HPDE6-E6E7 (cell line): Measurements from ENCODE around the gene RABEP2.
"Not testable (repeated sequence)": the region's sequence is repeated elsewhere in the genome, so short reads cannot be mapped to it uniquely, and the experiment has no call there.

Experiments used
- DNase-seq: peaks from one replicate; pipeline ENCODE4 v3.0.0; 2011; ENCODE audit warnings: missing footprints; ENCODE audit errors: extremely low spot score

The RABEP2 gene

GRCh38 chr16:28924762-28925385 lies at the start of gene RABEP2:
RABEP2 (minus strand) TSS chr16:28925238; CDS start chr16:28925163, 75 bp downstream.
- peak; percentile 97 for DNase-seq

- peak; percentile 99 for DNase-seq
These were observed 49.6 kb upstream of the RABEP2 start, which contains the start of gene SPNS1 for GRCh38 chr16:28974437-28975157. SPNS1 (plus strand) TSS chr16:28974778; CDS start chr16:28975152, 374 bp downstream.

DNA sequence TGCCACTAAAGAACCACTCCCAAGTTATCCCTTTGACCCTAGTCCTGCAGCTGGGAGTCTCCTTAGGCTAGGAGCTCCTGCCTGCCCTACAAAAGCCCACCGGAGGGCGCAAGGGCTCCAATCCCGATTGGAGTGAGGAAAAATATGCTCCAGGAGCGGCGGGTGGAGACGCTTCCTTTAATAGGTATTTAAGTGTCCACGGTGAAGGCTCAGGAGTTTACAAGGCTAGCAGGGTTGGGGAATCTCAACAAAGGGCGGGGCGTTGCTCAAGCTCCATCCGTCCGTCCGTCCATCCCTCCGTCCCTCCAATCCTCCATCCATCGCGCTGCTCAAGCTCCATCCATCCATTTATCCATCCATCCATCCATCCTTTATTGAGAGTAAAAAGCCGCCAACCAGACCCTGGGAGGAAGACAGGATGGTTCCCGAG lies 49.0 kb upstream of the RABEP2 start:
- peak; percentile 53 for DNase-seq

GRCh38 chr16:28969696-28970095 lies 44.7 kb upstream of the RABEP2 start:
- not testable (repeated sequence) for DNase-seq

- DNase-seq = no peak
These were observed 42.1 kb upstream of the RABEP2 start for GRCh38 chr16:28967156-28967555.

DNA sequence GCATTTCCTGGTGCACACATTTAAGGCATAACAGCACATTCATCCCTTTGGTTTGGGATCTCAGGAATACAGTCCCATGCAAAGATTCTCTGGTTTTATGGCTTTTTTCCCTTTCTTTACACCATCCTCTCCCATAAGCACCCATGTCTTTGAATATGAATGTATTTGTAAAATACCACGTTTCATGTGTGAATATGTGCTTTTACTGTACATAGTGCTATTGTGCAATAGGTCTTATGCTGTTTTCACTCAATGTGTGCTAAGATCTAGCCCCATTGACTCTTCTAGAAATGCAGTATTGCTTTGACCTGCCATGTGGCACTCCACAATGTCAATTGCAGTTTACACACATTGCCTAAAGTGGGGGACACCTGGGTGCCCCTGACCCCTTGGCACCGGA lies 39.5 kb upstream of the RABEP2 start:
- DNase-seq = no peak

DNA sequence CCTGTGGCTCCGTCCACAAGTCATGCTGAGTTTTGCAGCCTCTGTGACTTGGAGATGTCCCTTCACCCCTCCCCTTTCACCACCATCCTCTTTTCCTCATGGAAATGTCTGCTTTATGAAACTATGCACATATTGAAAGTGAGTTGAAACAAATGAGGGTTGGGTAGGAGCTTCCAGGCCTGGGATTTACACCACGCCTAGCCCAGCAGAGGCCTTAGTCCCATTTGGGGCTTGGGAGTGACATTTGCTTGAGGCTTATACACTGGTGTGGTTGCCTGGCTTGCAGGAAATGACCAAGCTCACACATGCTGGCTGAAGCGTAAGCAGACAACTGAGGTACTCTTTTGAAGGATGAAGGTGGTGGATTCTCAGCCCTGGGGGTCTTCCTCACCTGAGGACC lies 39.0 kb upstream of the RABEP2 start:
- DNase-seq = no peak

DNA sequence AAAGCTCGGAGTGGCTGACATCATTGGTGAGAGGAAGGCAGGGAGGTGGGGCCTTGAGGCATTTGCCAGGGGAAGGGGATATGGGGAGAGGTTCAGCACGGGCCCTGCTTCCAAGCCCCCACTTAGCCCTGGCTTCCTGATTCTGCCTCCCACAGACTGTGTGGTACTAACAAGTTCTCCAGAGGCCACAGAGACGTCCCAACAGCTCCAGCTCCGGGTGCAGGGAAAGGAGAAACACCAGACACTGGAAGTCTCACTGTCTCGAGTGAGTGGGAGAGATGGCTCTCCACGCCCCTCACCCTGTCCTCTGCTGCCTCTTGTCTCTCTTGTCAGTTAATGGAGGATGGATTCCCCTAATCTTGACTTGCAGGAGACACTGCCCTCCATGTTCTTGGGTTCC lies 33.8 kb upstream of the RABEP2 start:
- no peak for DNase-seq

GRCh38 chr16:28958216-28958615 lies 33.2 kb upstream of the RABEP2 start:
- no peak for DNase-seq

- peak; percentile 40 for DNase-seq
These were observed 26.4 kb upstream of the RABEP2 start for GRCh38 chr16:28951410-28951943.

DNA sequence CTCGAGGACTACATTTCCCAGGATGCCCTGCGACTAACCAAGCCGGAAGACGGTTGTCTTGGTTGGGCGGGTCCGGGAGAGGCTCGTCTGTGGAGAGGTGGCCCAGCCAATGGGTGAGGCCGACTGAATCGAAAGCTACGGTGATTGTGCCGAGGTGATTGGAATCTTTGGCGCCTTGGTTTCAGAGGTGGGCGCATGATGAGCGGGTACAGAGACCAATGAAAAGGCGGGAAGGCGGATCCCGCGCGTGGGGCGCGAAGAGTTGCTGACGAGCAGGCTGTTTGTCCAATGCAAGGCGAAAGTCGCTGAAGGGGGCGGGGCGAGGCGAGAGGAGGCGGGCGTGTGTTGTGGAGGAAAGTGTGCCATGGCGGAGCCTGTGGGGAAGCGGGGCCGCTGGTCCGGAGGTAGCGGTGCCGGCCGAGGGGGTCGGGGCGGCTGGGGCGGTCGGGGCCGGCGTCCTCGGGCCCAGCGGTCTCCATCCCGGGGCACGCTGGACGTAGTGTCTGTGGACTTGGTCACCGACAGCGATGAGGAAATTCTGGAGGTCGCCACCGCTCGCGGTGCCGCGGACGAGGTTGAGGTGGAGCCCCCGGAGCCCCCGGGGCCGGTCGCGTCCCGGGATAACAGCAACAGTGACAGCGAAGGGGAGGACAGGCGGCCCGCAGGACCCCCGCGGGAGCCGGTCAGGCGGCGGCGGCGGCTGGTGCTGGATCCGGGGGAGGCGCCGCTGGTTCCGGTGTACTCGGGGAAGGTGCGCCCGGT lies 25.8 kb upstream of the RABEP2 start, which contains the start of gene NFATC2IP:
TSS of gene NFATC2IP (plus strand) at position 290 of the 762 bp plus-strand sequence. CDS start at position 365, 75 bp downstream.
- peak; percentile 99 for DNase-seq

- no peak for DNase-seq
These were observed 21.6 kb upstream of the RABEP2 start for GRCh38 chr16:28946681-28947080.

GRCh38 chr16:28943281-28943680 lies 18.2 kb upstream of the RABEP2 start:
- DNase-seq = no peak

- DNase-seq = not testable (repeated sequence)
These were observed 14.8 kb upstream of the RABEP2 start for GRCh38 chr16:28939825-28940224.

- DNase-seq = no peak
These were observed 13.7 kb upstream of the RABEP2 start for GRCh38 chr16:28938721-28939120.

GRCh38 chr16:28937222-28937876 lies 12.3 kb upstream of the RABEP2 start:
- DNase-seq = no peak

- no peak for DNase-seq
These were observed 11.7 kb upstream of the RABEP2 start for GRCh38 chr16:28936784-28937155.

DNA sequence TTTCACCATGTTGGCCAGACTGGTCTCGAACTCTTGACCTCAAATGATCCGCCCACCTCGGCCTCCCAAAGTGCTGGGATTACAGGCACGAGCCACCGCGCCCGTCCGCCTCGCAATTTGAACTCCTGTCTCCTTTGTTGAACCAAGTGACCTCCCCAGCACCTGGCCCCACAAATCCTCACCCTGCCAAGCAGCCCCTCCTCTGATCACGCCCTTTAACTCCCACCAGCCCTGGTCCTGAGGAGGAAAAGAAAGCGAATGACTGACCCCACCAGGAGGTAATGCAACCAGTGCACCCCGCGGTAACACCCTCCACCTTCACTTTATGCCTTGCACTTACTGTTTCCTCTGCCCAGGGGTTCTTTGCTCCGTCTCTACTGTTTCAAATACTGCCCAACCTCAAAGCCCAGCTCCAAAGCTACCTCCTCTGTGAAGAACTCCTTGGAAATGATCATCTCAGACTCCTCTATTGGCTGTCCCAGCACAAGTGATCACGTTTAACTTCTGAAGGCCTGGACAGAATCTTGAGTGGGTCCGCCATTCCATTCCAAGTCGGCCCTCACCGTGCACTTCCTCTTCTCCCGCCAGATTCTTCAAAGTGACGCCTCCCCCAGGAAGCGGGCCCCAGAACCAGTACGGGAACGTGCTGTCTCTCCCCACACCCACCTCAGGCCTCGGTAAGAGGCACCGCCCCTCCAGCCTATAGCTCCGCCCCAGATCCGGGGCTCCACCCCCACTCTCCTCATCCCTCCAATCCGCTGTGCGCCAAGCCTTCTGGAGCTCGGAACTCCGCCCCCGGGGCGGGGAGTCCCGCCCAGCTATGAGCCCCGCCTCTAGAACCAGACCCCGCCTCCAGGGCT lies 11.1 kb upstream of the RABEP2 start:
- DNase-seq = no peak

- no peak for DNase-seq
These were observed 10.3 kb upstream of the RABEP2 start for GRCh38 chr16:28935346-28935745.

- DNase-seq = no peak
These were observed 8.1 kb upstream of the RABEP2 start for GRCh38 chr16:28933171-28933570.
